Sigmoid colon (tissue), 7 donors: ENCODE measurements around the gene KRTAP16-1. TPM values are rescaled to one million over a fixed set of nuclear protein-coding genes. Genes with fewer than 3 reads are reported as not detected.
"Not testable (repeated sequence)": the region's sequence is repeated elsewhere in the genome, so short reads cannot be mapped to it uniquely, and the experiment has no call there.

Source experiments
- DNase-seq: peaks from one replicate; pipeline ENCODE4 v3.0.0-alpha.2; 2019
- H3K27ac ChIP-seq, 4 donors: fragments of 200-600 bp; sonication (generic); one replicate each; pipeline ENCODE4 v1.5.1; 2016 to 2019; ENCODE audit warnings: mild to moderate bottlenecking in 1 of 4
- H3K27me3 ChIP-seq, 3 donors: fragments of 200-600 bp; sonication (generic); one replicate each; pipeline ENCODE4 v1.5.1; 2019; ENCODE audit warnings: mild to moderate bottlenecking in 1 of 3
- H3K36me3 ChIP-seq, 4 donors: fragments of 200-600 bp; sonication (generic); one replicate each; pipeline ENCODE4 v1.5.1; 2016 to 2019
- H3K4me1 ChIP-seq, 4 donors: fragments of 200-600 bp; sonication (generic); one replicate each; pipeline ENCODE4 v1.5.1; 2017 to 2019
- H3K4me3 ChIP-seq, 4 donors: fragments of 200-600 bp; sonication (generic); one replicate each; pipeline ENCODE4 v1.5.1; 2017 to 2019; ENCODE audit warnings: mild to moderate bottlenecking in 2 of 4, moderate library complexity in 1 of 4
- H3K9me3 ChIP-seq, 4 donors: fragments of 200-600 bp in 3 of 4; sonication (generic) in 3 of 4; one replicate each; pipeline versions ENCODE4 v1.5.1 to v1.6.1; 2013 to 2019
- EP300 ChIP-seq, 4 donors: sonication (generic); formaldehyde crosslinking; IDR thresholded peaks; one replicate each; pipeline ENCODE4 v1.6.1; 2017; ENCODE audit warnings: antibody characterized with exemption in 4 of 4
- POLR2A ChIP-seq, 2 donors: fragments of 450-650 bp; IDR thresholded peaks; one replicate each; pipeline ENCODE4 v1.6.1; 2016; ENCODE audit warnings: antibody characterized with exemption in 2 of 2, mild to moderate bottlenecking in 2 of 2, moderate library complexity in 2 of 2
- POLR2AphosphoS5 ChIP-seq, 4 donors: sonication (generic); formaldehyde crosslinking; IDR thresholded peaks; one replicate each; pipeline ENCODE4 v1.6.1; 2017; ENCODE audit warnings: antibody characterized with exemption in 4 of 4
- WGBS, 2 donors: extraction: QIAGEN DNeasy Blood & Tissue Kit; methylation state at CpG; one replicate each; pipeline ENCODE4 v1.1.7; 2013; 5-methylcytosine and 5-hydroxymethylcytosine counted together
- intact Hi-C: fragments of 100-400 bp; cut with DNase I; formaldehyde crosslinking; loops from one replicate; pipeline ENCODE4 v1.15.1; 2023
- polyA plus RNA-seq, 3 donors: library from polyadenylated mRNA; stranded (reverse); fragments of 200-250 nt; gene quantifications; one replicate each; pipeline ENCODE4 v1.2.3, GENCODE V29; 2013
- total RNA-seq, 4 donors: library from RNA; depleted of rRNA; stranded (reverse); fragments of >200 nt; gene quantifications; one replicate each; pipeline ENCODE4 v1.1.0, GENCODE V29; 2016
- TF ChIP-seq, protein P1 (sequence below), 4 experiments: fragments of 450-650 bp in 3 of 4; fragments of 200-600 bp in 1 of 4; IDR thresholded peaks; one replicate each; pipeline ENCODE4 v1.5.1; 2016 to 2019; ENCODE audit warnings: antibody characterized with exemption in 4 of 4, mild to moderate bottlenecking in 3 of 4, moderate library complexity in 2 of 4
- donor health status: healthy with polysubstance abuse.
- donor health status: Bipolar disorder and iron deficiency.
- donor health status: healthy.

Gene KRTAP16-1
- total and polyA plus RNA-seq, 7 donors, result not detected

DNA sequence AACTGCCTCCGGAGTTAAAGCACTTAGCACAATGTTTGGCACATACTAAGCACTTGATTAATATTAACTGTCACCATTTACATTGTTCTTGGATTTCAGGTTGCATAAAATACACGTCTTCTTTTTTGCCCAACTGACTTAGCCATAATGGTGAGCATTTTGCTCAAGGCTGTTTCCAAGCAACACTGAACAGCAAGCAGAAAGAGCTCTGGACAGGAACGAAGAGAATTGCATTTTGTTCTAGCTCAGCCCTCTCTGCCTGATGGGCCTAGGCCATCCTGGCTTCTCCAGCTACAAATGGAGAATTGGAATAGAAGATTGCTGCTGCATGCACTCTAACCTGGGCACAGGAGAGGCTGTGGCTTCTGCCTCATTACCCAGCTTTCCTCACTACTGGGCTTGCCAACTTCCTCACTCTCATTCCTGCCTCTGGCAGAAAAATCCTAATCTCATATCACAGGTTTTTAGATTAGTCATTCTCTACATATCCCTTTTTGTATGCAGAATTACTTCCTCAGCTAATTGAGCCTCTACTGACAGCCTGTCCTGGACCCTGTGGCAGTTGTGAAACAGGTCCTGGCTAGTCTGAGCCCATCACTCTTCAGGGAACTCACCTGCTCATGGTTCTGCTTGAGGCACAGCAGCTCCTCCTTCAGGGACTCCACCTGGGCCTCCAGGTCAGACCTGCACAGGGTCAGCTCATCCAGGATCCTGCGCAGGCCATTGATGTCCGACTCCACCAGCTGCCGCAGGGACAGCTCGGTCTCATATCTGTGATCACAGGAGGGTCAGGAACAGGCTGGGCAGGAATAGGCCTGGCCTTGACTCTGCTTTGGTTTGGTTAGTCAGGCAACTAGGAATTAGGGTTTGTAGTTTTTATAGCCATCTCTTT, 39.0 kb upstream of the KRTAP16-1 start:
- no peak for DNase-seq
- no peaks in the 10 kb centered on the region for H3K36me3 ChIP-seq
- intact Hi-C loops, result no loop called here
- H3K27me3 ChIP-seq, result no peaks in the 10 kb centered on the region
- H3K4me1 ChIP-seq, result no peaks in the 10 kb centered on the region
- H3K27ac ChIP-seq, result no peak overlapping the region
- H3K4me3 ChIP-seq, result no peak overlapping the region
- H3K9me3 ChIP-seq, result no peaks in the 10 kb centered on the region
- TF ChIP-seq EP300 (IDR thresholded peaks at IDR 0.05), result no peak
- TF ChIP-seq, protein P1, sequence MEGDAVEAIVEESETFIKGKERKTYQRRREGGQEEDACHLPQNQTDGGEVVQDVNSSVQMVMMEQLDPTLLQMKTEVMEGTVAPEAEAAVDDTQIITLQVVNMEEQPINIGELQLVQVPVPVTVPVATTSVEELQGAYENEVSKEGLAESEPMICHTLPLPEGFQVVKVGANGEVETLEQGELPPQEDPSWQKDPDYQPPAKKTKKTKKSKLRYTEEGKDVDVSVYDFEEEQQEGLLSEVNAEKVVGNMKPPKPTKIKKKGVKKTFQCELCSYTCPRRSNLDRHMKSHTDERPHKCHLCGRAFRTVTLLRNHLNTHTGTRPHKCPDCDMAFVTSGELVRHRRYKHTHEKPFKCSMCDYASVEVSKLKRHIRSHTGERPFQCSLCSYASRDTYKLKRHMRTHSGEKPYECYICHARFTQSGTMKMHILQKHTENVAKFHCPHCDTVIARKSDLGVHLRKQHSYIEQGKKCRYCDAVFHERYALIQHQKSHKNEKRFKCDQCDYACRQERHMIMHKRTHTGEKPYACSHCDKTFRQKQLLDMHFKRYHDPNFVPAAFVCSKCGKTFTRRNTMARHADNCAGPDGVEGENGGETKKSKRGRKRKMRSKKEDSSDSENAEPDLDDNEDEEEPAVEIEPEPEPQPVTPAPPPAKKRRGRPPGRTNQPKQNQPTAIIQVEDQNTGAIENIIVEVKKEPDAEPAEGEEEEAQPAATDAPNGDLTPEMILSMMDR (IDR thresholded peaks at IDR 0.05), result no peak
- TF ChIP-seq POLR2A (IDR thresholded peaks at IDR 0.05), result no peak
- no peak for TF ChIP-seq POLR2AphosphoS5 (IDR thresholded peaks at IDR 0.05)
- 88 to 92% methylated on average over 7 of the region's 7 CpGs for WGBS, 2 donors

DNA sequence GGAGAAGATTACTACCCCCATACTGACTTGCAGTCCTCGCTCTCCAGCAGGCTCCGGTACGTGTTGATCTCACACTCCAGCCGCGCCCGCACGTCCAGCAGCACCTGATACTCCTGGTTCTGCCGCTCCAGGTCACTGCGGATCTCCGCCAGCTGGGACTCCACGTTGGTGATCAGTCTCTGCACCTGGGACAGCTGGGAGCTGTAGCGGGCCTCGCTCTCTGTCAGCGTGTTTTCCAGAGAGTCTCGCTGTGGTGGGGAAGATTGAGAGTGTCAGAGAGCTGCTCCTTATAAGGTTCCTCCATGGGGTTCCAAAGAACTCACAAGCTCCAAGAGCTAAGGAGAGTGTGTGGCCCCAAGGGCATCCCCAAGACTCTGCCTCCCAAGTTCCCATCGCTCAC, 37.3 kb upstream of the KRTAP16-1 start:
- H3K4me1 ChIP-seq, intact Hi-C loops, H3K4me3 ChIP-seq, H3K27ac ChIP-seq, H3K36me3 ChIP-seq, DNase-seq, H3K9me3 ChIP-seq, H3K27me3 ChIP-seq: not testable (repeated sequence)
- 92 to 93% methylated on average over 16 of the region's 16 CpGs for WGBS, 2 donors

DNA sequence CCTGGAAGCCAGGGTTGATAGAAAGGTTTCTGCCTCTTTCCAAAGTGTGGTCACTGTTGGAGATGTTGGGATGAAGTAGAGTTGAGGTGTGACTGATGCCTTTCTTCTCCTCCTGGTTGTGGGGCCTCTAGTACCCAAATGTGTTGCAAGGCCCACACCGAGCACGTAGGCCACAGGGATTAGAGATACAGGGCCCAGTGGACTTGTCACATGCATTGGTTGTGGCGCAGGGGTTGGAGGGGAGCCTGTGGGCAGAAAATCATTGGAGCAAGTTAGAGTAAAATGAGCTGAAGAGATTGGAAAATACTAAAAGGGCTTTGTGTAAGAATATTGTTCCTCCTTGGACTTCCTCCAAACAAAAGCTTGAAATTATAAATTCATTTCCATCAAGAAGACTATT, 36.9 kb upstream of the KRTAP16-1 start:
- H3K9me3 ChIP-seq, result no peaks in the 10 kb centered on the region
- no peak overlapping the region for H3K27ac ChIP-seq
- intact Hi-C loops, result no loop called here
- H3K36me3 ChIP-seq, result no peaks in the 10 kb centered on the region
- no peaks in the 10 kb centered on the region for H3K4me1 ChIP-seq
- no peak for TF ChIP-seq POLR2A (IDR thresholded peaks at IDR 0.05)
- no peak for TF ChIP-seq POLR2AphosphoS5 (IDR thresholded peaks at IDR 0.05)
- TF ChIP-seq, protein P1 (IDR thresholded peaks at IDR 0.05), result no peak
- no peak for TF ChIP-seq EP300 (IDR thresholded peaks at IDR 0.05)
- H3K4me3 ChIP-seq, result no peak overlapping the region
- 95% methylated on average over 3 of the region's 3 CpGs for WGBS, 2 donors
- H3K27me3 ChIP-seq, result no peaks in the 10 kb centered on the region
- DNase-seq, result no peak

DNA sequence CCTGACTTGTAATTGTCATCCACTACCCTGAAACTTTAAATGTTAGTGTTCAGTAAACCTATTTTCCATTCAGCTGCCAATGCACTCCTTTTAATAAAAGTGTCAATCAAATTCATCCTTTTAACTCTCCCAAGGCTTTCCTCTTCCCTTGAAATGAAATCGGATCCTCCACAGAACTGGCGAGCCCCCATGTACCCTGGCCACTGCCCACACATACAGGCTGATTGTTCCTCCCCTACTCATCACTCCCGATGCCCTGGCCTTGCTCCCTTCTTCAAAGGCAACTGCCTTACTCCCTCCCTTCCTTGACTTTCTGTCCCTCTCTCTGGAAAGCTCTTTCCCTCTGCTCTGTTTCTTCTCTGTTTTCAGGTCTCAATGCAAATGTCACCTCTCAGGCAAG, 33.9 kb upstream of the KRTAP16-1 start:
- intact Hi-C loops, result no loop called here
- Histone ChIP-seq H3K27me3 (no peaks in the 10 kb centered on the region), H3K27ac (no peak overlapping the region), H3K4me3 (no peak overlapping the region), H3K4me1 (no peaks in the 10 kb centered on the region), H3K9me3 (no peaks in the 10 kb centered on the region), H3K36me3 (no peaks in the 10 kb centered on the region)
- 83 to 85% methylated on average over 3 of the region's 3 CpGs for WGBS, 2 donors
- no peak for TF ChIP-seq EP300 (IDR thresholded peaks at IDR 0.05)
- no peak for TF ChIP-seq POLR2AphosphoS5 (IDR thresholded peaks at IDR 0.05)
- TF ChIP-seq, protein P1 (IDR thresholded peaks at IDR 0.05), result no peak
- no peak for TF ChIP-seq POLR2A (IDR thresholded peaks at IDR 0.05)
- DNase-seq, result no peak

DNA sequence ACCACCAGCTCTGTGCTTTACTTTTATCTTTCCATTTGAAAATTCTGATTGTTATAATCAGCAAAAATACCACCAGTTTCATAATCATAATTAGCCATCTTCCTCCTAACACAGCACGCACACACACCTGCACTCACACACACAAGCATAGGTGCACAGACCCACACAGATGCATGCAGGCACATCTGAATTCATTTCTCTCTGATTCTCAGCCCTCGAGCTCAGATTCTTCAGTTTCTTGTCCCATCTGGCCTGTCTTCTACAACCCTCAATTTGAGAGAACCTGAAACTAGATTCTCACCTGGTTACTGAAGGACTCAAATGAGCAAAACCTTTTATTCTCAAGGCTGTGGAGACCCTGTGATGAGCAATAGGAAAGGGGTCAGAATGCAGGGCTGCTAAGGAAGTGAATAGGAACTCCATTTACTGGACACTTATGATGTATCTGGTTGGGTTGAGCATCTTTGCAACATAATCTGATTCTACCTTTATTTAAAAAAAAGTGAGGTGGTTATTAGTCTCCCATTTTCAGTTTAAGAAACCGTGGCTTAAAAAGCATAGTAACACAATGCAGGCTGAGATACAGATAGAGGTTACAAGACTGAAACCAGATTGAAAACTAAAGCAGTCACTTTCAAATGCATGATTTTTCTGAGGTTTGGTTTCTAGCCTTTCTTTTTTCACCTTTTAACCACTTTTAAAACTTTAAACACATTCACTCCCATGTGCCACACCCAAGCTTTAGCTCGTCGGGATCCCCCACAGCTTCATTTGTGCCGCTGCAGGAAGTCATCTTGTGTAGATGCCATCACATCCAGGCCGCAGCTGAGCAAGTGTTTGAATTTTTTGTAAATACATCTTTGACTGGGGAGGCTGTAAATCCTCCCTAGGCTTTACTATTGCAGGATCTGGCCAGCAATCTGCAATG, 32.1 kb upstream of the KRTAP16-1 start:
- 64 to 75% methylated on average over 7 of the region's 7 CpGs for WGBS, 2 donors

More for the DNA sequence above, 32.1 kb upstream of the KRTAP16-1 start:
- H3K27ac ChIP-seq, result no peak overlapping the region
- TF ChIP-seq POLR2AphosphoS5 (IDR thresholded peaks at IDR 0.05), result no peak
- TF ChIP-seq, protein P1 (IDR thresholded peaks at IDR 0.05), result no peak
- no peak for TF ChIP-seq EP300 (IDR thresholded peaks at IDR 0.05)
- no peak for TF ChIP-seq POLR2A (IDR thresholded peaks at IDR 0.05)
- no peak overlapping the region for H3K4me3 ChIP-seq
- H3K4me1 ChIP-seq, result no peaks in the 10 kb centered on the region
- no peaks in the 10 kb centered on the region for H3K36me3 ChIP-seq
- no peaks in the 10 kb centered on the region for H3K9me3 ChIP-seq
- intact Hi-C loops, result no loop called here
- DNase-seq, result no peak
- H3K27me3 ChIP-seq, result no peaks in the 10 kb centered on the region
